NK-92 treated with Interleukin-12 subunit alpha and Interleukin-12 subunit beta, amount 100 ng/mL, for 24 hours (cell line): Measurements from ENCODE around the gene GRID1.

ENCODE experiments used
- DNase-seq: peaks from one replicate; lab custom pipeline; 2025; lab: John Stamatoyannopoulos, UW

The GRID1 gene

DNA sequence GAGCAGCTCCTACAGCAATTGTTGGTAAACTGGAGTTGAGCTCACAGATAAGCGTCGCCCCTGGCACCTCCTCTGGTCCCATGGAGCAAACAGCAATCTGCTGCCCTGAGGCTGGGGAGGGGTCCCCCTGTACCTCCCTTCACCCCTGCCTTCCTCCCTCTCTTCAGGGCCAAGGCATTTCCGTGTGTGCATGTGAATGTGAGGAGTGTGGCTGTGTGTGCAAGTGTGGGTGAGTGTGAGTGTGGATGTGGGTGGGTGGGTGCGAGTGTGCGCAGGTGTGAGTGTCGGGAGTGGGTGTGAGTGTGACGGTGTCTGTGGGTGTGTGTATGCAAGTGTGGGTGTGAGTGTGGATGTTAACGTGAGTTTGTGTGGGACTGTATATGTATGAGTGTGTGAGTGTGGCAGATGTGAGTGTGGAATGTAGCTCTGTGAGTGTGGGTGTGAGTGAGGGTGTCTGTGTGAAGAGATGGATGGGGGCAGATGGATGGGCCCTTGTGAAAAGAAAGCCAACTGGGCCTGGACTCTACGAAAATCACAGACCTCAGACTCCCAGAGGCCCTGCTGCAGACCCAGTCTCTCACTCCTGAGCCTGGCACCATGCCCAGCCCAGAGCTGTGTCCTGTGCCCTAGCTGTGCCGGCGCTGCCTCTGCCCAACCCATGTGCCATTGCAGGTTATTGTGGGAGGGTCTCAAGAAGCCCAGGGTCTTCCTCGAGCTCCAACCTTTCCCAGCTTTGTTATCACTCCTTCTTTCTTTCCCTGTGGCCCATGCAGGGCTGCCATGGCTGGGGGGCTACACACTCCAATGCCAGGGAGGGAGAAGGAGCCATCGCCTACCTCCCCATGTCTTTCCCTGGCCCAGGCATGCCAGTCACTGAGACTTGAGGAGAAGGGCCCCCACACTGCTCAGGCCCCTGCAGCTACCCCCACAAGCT lies 73.9 kb downstream of the GRID1 start:
- no peak for DNase-seq

DNA sequence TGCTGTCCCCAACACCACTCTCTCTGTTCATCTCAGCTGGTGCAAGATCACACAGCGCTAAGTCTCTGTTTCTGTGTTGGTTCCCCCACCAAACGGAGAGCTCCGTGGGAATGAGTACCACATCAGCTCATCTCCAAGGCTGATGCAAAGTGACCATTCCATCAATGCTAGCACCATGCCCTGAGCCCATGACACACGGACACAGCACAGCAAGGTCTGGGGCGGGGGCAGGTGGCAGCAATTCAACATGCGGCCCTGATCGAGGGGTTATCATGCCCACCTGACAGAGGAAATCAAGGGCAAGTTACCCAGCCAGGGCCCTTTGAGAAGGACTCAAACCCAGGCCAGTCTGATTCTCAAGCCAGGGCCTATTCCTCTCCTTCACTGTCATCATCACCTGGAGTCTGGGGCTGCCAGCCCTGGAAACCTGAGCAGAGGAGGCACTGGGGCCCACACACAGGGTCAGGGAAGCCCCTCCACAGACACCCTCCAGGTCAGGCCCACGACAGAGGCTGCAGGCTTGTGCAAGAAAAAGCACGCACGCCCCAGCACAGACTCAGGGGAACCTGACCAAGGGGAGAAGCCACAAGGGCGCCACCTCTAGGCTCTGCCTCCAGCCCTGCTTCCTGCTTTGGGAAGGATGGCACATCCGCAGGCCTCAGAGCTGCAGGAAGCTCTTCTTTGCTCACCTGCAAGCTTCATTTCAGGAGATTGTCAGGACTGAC lies 74.8 kb downstream of the GRID1 start:
- no peak for DNase-seq

DNA sequence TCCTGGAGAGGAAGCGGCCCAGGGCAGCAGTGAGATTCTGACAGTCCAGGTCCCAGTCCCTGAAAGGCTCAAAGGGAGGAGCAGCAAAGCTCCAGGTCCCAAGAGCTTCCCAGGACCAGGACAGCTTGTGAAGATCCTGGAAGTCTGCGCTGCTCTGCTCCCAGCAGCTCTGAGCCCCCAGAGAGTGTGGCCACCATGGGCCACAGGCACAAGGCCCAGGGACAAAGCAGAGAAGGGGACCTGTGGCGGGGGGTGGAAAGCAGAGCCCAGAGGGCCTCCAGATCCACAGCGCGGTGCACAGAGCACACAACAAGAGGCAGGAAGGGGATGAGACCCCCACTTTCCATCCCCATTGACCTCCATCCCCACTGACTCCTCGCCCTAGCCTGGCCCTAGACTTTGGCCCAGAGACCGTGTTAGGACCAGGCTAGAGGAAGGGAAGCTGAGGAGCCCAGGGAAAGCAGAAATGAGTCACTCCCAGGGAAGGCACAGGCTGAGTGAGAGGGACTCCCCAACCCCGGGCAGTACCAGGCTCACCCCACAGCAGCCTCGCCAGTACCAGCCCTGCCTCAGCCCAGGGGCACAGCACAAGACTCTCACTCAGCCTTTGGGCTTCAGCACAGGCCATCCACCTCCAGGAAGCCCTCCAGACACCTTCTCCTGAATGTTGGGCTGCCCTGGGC lies 75.5 kb downstream of the GRID1 start:
- DNase-seq = no peak

DNA sequence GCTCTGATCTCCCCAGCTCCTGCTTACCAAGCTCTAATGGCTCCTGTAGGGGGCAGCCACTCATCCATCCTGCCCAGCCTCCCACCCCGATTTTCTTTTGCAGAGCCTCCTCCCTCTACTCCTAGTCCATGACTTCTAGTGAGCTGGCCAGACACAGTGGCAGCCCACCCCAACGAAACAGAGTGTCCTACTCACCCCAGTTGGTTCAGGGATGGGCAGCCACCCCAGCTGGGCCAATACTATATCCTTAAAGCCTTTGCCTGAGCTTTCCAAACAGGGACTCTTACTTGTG lies 77.1 kb downstream of the GRID1 start:
- no peak for DNase-seq

DNA sequence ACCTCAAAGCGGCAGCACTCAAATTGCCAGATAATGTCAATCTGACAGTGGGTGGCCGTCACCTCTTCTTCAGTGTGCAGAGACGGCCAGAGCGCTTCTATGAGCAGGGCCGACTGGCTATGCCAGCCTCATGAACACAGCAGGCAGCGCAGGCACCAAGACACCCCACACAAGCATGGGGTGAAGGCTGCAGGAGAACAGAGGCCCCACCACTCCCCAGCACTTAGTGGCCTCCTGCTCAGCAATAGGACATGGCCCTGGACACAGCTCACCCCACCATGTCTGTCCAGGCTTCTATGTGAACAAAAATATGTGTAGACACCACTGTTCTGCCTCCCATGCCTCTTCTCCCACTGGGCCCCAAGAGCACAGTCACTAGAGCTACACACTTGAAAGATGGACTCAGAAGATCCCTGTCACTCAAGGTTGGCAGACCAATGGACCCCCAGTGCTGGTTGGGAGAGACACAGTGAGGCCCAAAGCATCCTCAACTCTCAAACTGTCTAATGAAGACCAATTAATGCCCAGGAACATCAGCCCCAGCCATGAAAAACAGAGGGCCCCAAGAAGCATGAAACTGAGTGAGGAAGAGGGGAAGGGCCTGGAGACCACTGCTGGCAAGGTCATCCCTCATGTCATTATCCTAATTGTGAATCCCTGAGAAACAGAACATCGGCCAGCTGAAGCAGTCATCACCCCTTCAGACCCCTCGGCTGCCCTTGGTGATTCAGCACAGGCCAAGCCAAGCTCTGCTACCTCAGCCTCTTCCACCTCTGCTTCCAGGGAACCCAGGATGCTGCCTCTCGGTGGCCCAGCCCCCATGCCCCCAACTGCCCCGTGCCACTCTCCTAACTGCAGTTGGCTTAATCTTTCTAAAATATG lies 77.7 kb downstream of the GRID1 start:
- no peak for DNase-seq

DNA sequence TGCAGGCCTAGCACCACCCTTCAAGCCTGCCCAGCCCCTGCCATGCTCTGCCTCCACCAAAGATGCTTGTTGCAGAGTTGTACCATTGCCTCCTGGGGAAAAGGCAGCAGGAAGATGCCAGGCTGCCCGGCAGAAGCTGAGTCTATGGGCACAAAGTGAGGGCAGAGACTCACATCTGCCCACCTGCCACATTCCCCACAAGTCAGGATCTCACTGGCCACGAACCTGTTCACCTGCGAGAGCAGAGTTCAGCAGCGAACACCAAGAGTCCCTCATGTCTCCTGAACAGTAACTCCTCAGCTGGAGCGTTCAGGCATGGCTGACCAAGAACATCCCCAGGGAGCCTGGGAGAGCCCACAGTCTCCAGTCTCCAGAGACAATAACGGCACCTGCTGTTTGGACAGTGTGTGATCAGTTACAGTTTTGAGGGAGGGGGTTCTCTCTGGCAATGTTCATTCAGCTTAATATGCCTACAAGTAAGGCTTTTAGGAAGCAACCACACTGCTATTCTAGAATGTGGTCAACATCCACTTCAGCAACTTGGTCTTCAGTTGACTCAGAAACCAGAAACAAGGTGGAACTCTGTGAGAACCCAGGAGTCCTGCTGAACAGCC lies 78.5 kb downstream of the GRID1 start:
- no peak for DNase-seq

DNA sequence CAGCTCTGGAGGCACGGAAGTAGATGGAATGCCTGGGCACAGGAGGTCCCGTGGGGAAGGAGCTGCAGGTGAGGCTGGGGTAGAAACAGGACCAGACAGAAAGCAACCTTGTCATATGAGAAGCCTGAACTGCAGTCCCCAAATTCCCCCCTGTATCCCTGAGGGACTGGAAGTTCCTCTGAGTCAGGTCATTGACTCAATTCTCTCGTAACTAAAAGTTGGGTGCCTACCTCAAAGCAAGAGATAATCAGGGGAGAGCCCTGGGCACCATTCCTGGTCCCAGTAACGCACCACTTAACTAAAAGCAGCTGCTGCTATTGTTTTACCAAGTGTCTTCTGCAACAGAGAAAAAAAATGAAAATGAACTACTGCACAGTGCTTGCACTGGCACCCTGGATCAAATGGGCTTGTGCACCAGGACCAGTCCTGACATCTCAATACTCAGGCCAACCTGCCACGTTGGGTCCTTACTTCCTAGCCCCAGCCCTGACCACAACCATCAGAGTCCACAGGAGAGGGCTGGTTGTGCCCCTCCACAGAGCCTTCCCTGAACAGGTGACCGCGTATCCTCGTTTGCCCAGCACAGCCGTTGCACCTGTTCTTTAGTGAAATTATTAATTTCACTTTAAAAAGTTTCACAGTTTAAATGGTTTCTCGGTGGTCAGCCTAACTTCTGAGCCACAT lies 79.3 kb downstream of the GRID1 start:
- DNase-seq = no peak

DNA sequence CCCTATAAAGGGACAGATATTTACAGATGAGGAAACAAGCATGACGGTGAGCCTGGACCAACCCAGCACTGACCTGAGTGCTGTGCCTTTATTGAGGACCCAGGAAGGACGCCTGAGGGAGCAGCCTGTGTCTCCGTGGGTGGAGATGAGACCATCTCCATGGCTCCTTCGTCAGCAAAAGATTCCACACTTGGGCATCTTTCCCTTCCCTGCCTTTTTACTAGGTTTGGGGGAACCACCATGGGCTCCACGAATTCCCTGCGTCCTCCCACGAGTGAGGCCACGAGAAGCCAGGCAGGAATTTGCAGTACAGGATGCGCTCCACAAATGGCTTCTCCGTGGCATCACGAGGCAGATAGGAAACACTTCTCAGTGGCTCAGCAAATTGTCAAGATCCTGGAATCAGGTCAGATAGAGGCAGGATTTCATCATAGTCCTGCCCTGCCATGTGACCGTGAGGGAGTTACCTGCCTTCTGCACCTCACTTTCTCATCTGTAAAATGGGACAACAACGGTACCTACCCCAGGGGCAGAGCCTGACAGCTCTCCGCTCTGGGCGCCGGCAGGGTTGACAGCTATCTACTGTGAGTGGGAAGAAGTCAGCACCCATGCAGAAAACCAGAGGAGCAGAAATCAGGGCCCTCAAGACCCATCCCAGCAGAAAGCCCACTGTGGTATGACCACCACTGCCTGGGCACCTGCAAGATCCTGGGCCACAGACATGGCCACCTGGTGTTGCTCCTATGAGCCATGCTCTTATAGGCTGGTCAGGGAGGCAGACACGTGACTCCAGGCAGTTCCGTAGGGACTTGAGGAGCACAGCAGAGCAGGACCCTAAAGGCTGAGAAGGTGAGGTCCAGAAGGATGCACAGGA lies 80.1 kb downstream of the GRID1 start:
- no peak for DNase-seq

DNA sequence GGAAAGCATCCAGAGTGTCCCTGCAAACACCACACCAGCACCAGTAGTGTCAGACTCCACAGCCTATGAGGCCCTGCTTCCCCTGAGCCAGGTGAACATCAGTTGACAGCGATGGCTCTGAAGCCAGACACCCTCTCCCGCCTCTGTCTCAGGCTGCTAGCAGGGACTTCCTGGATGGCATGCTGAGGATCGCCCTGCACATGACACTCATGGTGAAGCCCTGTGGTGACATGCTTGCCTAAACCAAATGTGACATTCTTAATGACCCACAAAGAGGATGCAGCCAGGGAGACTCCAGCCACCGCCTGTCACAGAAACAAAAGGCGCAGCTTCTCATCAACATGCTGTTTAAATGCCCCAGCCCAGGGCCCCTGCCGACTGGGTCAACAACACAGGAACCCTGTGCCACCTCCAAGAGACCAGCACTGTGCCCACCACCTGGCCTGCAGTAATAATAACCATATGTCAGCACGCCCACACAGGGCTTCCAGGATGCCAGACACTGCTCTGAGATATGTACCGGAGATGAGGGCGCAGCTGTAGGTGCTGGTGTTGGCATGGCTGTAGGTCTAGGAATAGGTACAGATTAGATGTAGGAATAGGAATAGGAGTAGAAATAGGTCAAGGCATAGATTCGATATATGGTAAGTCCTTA lies 81.3 kb downstream of the GRID1 start:
- DNase-seq = no peak

DNA sequence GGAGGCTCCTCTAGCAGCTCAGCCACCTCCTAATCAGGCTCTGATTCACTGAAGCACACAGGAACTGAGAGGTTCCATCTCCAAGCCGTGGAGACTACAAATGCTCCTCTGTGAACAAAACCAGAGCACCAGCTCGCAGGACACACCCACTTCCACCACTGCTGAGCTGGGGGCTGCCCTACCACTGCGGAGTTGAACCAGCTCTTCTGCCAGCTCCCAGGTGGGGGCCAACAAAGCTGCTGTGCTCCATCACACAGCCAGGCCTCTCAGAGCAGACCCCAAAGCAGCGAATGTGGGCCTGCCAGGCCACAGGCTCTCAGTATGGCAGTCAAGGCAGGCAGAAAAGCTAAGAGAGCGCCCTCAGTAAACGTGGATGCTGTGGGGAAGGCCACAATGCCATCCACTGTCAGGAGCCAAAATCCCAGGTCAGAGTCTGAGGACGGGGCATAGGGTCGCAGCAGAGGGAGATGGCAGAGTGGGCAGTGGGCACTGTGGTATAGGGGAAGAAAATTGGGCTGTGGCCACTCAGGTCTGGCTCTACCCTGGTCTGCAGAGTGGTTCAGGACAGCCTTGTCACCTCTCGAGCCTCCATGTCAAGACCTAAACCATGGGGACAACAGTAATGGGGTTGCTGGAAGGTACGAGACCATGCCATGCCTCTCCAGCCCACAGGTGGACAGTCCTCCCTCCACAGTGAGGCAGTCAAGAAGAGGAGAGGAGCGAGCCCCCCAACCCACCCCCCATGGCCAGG lies 82.1 kb downstream of the GRID1 start:
- DNase-seq = no peak

DNA sequence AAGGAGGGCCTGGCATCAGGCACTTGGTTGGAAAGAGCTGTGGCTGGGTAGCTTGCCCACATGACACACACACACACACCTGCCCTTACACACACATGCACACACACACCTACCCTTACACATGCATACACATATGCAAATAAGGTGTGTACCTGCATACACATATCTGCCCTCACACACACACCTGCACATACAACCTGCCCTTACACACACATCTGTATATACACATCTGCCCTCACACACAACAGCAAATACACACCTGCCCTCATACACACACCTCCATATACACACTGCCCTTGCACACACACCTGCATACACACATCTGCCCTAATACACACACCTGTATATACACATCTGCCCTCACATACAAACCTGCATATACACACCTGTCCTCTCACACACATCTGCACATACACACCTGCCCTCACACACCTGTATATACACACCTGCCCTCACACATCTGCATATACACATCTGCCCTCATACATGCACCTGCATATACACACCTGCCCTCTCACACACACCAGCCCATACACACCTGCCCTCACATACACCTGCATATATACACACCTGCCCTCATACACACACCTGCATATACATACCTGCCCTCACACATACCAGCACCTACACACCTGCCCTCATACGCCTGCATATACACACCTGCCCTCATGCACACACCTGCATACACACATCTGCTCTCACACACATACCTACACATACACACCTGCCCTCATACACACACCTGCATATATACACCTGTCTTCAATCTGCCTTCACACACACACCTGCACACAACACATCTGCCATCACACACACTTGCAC lies 82.9 kb downstream of the GRID1 start:
- no peak for DNase-seq

DNA sequence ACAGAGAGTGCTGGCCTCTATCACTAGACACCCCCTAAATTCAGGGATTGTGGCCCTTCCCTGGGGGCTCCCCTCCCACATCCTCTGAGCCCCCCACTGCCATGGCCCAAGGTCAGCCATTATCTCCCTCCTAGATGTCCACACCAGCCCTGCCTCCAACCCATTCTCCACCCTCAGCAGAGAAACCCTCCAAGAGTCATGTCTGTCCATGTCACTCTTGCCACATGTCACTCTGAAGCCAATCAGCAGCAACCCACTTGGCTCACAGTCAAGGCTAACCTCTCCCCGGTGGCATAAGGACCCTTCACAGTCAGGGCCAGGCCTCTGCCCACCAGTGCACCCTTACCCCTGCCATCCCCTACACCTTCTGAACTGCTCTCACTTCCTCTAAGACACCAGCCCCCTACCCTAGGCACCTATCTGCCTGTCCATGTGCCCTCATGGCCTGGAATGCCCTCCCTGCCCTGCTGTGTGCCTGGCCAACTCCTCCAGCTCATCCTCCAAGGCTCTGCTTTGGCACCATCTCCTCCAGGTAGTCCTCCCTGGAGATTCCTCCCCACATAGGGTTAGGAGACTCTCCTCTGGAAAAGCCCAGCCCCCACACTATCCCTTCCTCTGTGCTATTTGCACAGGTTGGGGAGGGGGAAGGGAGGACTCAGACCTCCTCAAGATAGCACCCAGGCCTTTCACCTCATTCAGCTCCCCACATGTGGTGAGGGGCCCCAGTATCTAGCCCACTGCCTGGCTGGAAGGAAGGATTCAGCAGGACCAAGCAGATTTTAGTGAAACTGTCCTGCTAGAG lies 83.7 kb downstream of the GRID1 start:
- DNase-seq = no peak

DNA sequence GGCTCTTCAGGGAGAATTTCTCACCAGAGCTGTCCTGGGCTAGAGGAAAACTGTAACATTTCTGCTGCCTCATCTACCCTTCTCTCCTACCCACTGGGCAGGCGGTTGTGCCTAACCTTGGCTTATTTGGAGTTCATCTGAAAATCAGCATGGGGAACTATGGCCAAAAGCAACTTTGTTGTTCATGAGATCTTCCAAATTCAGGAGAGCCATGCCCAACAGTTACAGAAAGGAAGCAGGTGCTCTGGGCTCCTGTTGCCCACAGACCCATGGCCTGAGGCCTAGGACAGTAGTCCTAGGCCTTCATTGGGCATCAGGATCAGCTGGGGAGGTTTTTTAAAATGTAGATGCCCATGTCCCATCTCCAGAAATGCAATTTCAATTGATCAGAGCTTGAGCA lies 85.2 kb downstream of the GRID1 start:
- DNase-seq = no peak

DNA sequence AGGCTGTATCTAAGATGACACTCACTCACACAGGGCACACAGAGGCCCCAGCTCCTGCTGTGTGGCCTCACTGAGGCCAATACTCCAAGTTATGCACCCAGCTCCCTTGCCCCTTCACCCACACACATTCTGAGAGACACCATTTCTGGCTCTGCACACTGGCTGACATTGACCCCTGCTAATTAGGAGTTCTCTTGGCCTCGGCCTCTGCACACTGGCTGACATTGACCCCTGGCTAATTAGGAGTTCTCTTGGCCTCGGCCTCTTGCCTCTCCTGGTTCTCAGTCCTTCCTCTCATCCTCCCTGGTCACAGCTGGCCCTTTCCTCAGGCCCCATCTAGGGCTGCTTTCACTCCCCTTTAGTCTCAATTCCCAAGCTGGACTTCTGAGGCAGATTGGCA lies 97.3 kb downstream of the GRID1 start:
- no peak for DNase-seq

DNA sequence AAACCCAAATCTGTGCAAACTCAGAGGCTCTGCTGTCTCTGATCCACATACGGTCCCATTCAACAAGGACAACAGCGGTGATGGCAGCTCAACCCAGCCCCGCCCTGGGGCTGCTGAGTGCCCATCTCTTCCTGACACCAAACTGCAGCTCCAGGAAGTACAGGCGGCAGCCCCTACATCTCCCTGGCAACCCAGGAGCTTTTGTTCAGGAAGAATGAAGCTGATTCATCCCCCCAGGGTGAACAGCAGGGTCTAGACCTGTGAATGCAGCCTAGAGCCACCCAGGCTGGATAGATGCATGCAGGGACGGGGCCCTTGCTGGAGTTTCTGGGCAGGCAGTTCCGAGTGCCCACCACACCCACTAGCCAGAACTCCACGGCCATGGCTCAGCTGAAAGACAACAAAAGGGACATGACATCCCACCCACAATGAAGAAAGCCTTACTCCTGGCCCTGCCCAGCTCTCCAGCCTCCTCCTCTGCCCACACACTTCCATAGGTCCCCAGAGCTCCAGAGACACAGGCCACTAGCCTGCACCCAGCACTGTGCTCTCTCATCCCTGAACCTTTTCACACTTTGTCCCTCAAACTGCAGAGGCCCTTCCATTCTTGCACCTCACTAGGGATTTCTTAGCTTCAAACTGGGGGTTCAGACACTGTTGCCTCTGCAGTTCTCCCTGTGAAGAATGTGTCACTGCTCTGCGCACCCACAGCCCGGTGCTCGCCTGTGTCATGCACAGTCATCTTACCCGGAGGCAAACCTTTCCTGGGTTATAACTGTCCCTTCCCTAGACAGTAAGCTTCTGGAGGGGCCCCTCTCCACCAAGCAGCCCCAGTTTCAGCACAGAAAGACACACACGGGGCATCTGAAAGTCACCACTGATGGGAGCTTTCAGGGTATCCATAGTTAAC lies 99.1 kb downstream of the GRID1 start:
- DNase-seq = no peak
